Measurements from ENCODE around the gene CSE1L.
"Not testable (repeated sequence)": the region's sequence is repeated elsewhere in the genome, so short reads cannot be mapped to it uniquely, and the experiment has no call there.

Gene CSE1L

GRCh38 chr20:49006446-49006980, 39.6 kb upstream of the CSE1L start:
- H3K9ac ChIP-seq (ENCODE audit: low read depth, low read length, poor library complexity): no peak overlapping the region
- H3K18ac ChIP-seq (ENCODE audit: low read length): no peak overlapping the region
- H2BK120ac ChIP-seq (ENCODE audit: low read depth, low read length): no peak overlapping the region
- no peak overlapping the region for H3K23ac ChIP-seq (ENCODE audit: low read depth, low read length, poor library complexity)
- DNase-seq (ENCODE audit: low spot score): no peak
- no peaks in the 10 kb centered on the region for H3K79me1 ChIP-seq (ENCODE audit: low read depth, low read length)
- no peak overlapping the region for H3K4me3 ChIP-seq (ENCODE audit: low read length in 2 of 2)
- H4K91ac ChIP-seq (ENCODE audit: low read depth, low read length, poor library complexity): no peak overlapping the region
- no peak overlapping the region for H2AFZ ChIP-seq (ENCODE audit: low read length)
- H3K4me2 ChIP-seq (ENCODE audit: insufficient read depth, low read length, poor library complexity, severe bottlenecking): no peak overlapping the region
- no peak overlapping the region for H4K8ac ChIP-seq (ENCODE audit: low read depth, low read length)
- WGBS, 2 donors (ENCODE audit: extremely low coverage in 2 of 2, insufficient read length in 2 of 2, insufficient replicate concordance in 1 of 2): no CpG with 5 or more reads among the region's 8 CpGs
- H2AK5ac ChIP-seq (ENCODE audit: low read depth, low read length): no peak overlapping the region
- H3K27me3 ChIP-seq (ENCODE audit: control insufficient read depth in 3 of 3, insufficient read depth in 3 of 3, low read depth in 1 of 3, low read length in 3 of 3): no peaks in the 10 kb centered on the region
- no peak overlapping the region for H3K4ac ChIP-seq (ENCODE audit: low read length)
- H2BK15ac ChIP-seq (ENCODE audit: low read length): no peak overlapping the region
- H3K27ac ChIP-seq (replicated peaks; ENCODE audit: low read length): no peak overlapping the region
- H3K14ac ChIP-seq (ENCODE audit: low read length): no peak overlapping the region
- no peak overlapping the region for H2BK12ac ChIP-seq (ENCODE audit: low read length)
- peaks cover 10 to 65% of the 10 kb centered on the region in 2 donors for H3K36me3 ChIP-seq (replicated peaks in 1 of 2; ENCODE audit: control insufficient read depth in 2 of 2, insufficient read depth in 2 of 2, low read length in 2 of 2)
- no peak overlapping the region for H2BK5ac ChIP-seq (ENCODE audit: low read length)
- H3K4me1 ChIP-seq (ENCODE audit: control insufficient read depth in 2 of 2, insufficient read depth in 1 of 2, low read depth in 1 of 2, low read length in 2 of 2): peaks cover 0 to 2% of the 10 kb centered on the region in 2 donors
- H3K9me3 ChIP-seq (replicated peaks in 1 of 2; ENCODE audit: control insufficient read depth in 2 of 2, insufficient read depth in 1 of 2, low read depth in 1 of 2, low read length in 2 of 2): no peaks in the 10 kb centered on the region

GRCh38 chr20:49009899-49010631, 36.0 kb upstream of the CSE1L start:
- Histone ChIP-seq H3K79me1 (ENCODE audit: low read depth, low read length) (no peaks in the 10 kb centered on the region), H3K23ac (ENCODE audit: low read depth, low read length, poor library complexity) (no peak overlapping the region), H3K36me3 (replicated peaks in 1 of 2; ENCODE audit: control insufficient read depth in 2 of 2, insufficient read depth in 2 of 2, low read length in 2 of 2) (peaks cover 15 to 86% of the 10 kb centered on the region in 2 donors), H2BK12ac (ENCODE audit: low read length) (no peak overlapping the region), H2AK5ac (ENCODE audit: low read depth, low read length) (no peak overlapping the region), H2AFZ (ENCODE audit: low read length) (no peak overlapping the region), H3K18ac (ENCODE audit: low read length) (no peak overlapping the region), H3K4me3 (ENCODE audit: low read length in 2 of 2) (no peak overlapping the region), H3K4me1 (ENCODE audit: control insufficient read depth in 2 of 2, insufficient read depth in 1 of 2, low read depth in 1 of 2, low read length in 2 of 2) (peaks cover 0 to 2% of the 10 kb centered on the region in 2 donors), H3K4ac (ENCODE audit: low read length) (no peak overlapping the region), H4K8ac (ENCODE audit: low read depth, low read length) (no peak overlapping the region), H3K14ac (ENCODE audit: low read length) (no peak overlapping the region), H3K9ac (ENCODE audit: low read depth, low read length, poor library complexity) (no peak overlapping the region), H2BK15ac (ENCODE audit: low read length) (no peak overlapping the region), H2BK120ac (ENCODE audit: low read depth, low read length) (no peak overlapping the region), H3K27me3 (ENCODE audit: control insufficient read depth in 3 of 3, insufficient read depth in 3 of 3, low read depth in 1 of 3, low read length in 3 of 3) (no peaks in the 10 kb centered on the region), H3K4me2 (ENCODE audit: insufficient read depth, low read length, poor library complexity, severe bottlenecking) (no peak overlapping the region), H3K27ac (replicated peaks; ENCODE audit: low read length) (no peak overlapping the region), H4K91ac (ENCODE audit: low read depth, low read length, poor library complexity) (no peak overlapping the region), H2BK5ac (ENCODE audit: low read length) (no peak overlapping the region), H3K9me3 (replicated peaks in 1 of 2; ENCODE audit: control insufficient read depth in 2 of 2, insufficient read depth in 1 of 2, low read depth in 1 of 2, low read length in 2 of 2) (no peaks in the 10 kb centered on the region)
- no peak for DNase-seq (ENCODE audit: low spot score)
- no CpG with 5 or more reads among the region's 12 CpGs for WGBS, 2 donors (ENCODE audit: extremely low coverage in 2 of 2, insufficient read length in 2 of 2, insufficient replicate concordance in 1 of 2)

GRCh38 chr20:49024220-49024619, 21.9 kb upstream of the CSE1L start:
- H2BK12ac ChIP-seq (ENCODE audit: low read length): no peak overlapping the region
- no peak overlapping the region for H2BK15ac ChIP-seq (ENCODE audit: low read length)
- no peak overlapping the region for H3K18ac ChIP-seq (ENCODE audit: low read length)
- H3K9me3 ChIP-seq (replicated peaks in 1 of 2; ENCODE audit: control insufficient read depth in 2 of 2, insufficient read depth in 1 of 2, low read depth in 1 of 2, low read length in 2 of 2): no peaks in the 10 kb centered on the region
- no peaks in the 10 kb centered on the region for H3K27me3 ChIP-seq (ENCODE audit: control insufficient read depth in 3 of 3, insufficient read depth in 3 of 3, low read depth in 1 of 3, low read length in 3 of 3)
- H2BK5ac ChIP-seq (ENCODE audit: low read length): no peak overlapping the region
- H2BK120ac ChIP-seq (ENCODE audit: low read depth, low read length): no peak overlapping the region
- H3K4me1 ChIP-seq (ENCODE audit: control insufficient read depth in 2 of 2, insufficient read depth in 1 of 2, low read depth in 1 of 2, low read length in 2 of 2): no peaks in the 10 kb centered on the region
- H3K36me3 ChIP-seq (replicated peaks in 1 of 2; ENCODE audit: control insufficient read depth in 2 of 2, insufficient read depth in 2 of 2, low read length in 2 of 2): peaks cover 15 to 79% of the 10 kb centered on the region in 2 donors
- H4K8ac ChIP-seq (ENCODE audit: low read depth, low read length): no peak overlapping the region
- H3K4me3 ChIP-seq (ENCODE audit: low read length in 2 of 2): no peak overlapping the region
- no peak for DNase-seq (ENCODE audit: low spot score)
- no peak overlapping the region for H2AK5ac ChIP-seq (ENCODE audit: low read depth, low read length)
- H3K4ac ChIP-seq (ENCODE audit: low read length): no peak overlapping the region
- no peaks in the 10 kb centered on the region for H3K79me1 ChIP-seq (ENCODE audit: low read depth, low read length)
- no peak overlapping the region for H3K14ac ChIP-seq (ENCODE audit: low read length)
- H3K4me2 ChIP-seq (ENCODE audit: insufficient read depth, low read length, poor library complexity, severe bottlenecking): no peak overlapping the region
- WGBS, 2 donors (ENCODE audit: extremely low coverage in 2 of 2, insufficient read length in 2 of 2, insufficient replicate concordance in 1 of 2): no CpG with 5 or more reads among the region's 5 CpGs
- H2AFZ ChIP-seq (ENCODE audit: low read length): no peak overlapping the region
- no peak overlapping the region for H3K23ac ChIP-seq (ENCODE audit: low read depth, low read length, poor library complexity)
- H4K91ac ChIP-seq (ENCODE audit: low read depth, low read length, poor library complexity): no peak overlapping the region
- peak overlapping the region; percentile 12 for H3K9ac ChIP-seq (ENCODE audit: low read depth, low read length, poor library complexity)
- H3K27ac ChIP-seq (replicated peaks; ENCODE audit: low read length): no peak overlapping the region

GRCh38 chr20:49028177-49028576, 17.9 kb upstream of the CSE1L start:
- H3K27me3 ChIP-seq (ENCODE audit: control insufficient read depth in 3 of 3, insufficient read depth in 3 of 3, low read depth in 1 of 3, low read length in 3 of 3); H2AFZ ChIP-seq (ENCODE audit: low read length); H2BK120ac ChIP-seq (ENCODE audit: low read depth, low read length); H3K79me1 ChIP-seq (ENCODE audit: low read depth, low read length); H3K4me3 ChIP-seq (ENCODE audit: low read length in 2 of 2); H4K8ac ChIP-seq (ENCODE audit: low read depth, low read length); H2BK12ac ChIP-seq (ENCODE audit: low read length); H3K18ac ChIP-seq (ENCODE audit: low read length); H3K4me2 ChIP-seq (ENCODE audit: insufficient read depth, low read length, poor library complexity, severe bottlenecking); H3K9me3 ChIP-seq (replicated peaks in 1 of 2; ENCODE audit: control insufficient read depth in 2 of 2, insufficient read depth in 1 of 2, low read depth in 1 of 2, low read length in 2 of 2); H2BK15ac ChIP-seq (ENCODE audit: low read length); H3K4ac ChIP-seq (ENCODE audit: low read length); DNase-seq (ENCODE audit: low spot score); H3K4me1 ChIP-seq (ENCODE audit: control insufficient read depth in 2 of 2, insufficient read depth in 1 of 2, low read depth in 1 of 2, low read length in 2 of 2); H3K23ac ChIP-seq (ENCODE audit: low read depth, low read length, poor library complexity); H3K14ac ChIP-seq (ENCODE audit: low read length); H4K91ac ChIP-seq (ENCODE audit: low read depth, low read length, poor library complexity); H3K27ac ChIP-seq (replicated peaks; ENCODE audit: low read length); H2BK5ac ChIP-seq (ENCODE audit: low read length); H3K9ac ChIP-seq (ENCODE audit: low read depth, low read length, poor library complexity); H2AK5ac ChIP-seq (ENCODE audit: low read depth, low read length): not testable (repeated sequence)
- H3K36me3 ChIP-seq (replicated peaks in 1 of 2; ENCODE audit: control insufficient read depth in 2 of 2, insufficient read depth in 2 of 2, low read length in 2 of 2): peaks cover 18 to 75% of the 10 kb centered on the region in 2 donors
- no CpG with 5 or more reads among the region's 2 CpGs for WGBS, 2 donors (ENCODE audit: extremely low coverage in 2 of 2, insufficient read length in 2 of 2, insufficient replicate concordance in 1 of 2)
